ENCODE measurements around the gene ABLIM2.
A peak's percentile ranks its signal among the peaks of the same experiment; 100 is the strongest.

The ABLIM2 gene

GRCh38 chr4:8158710-8159536 lies at the start of gene ABLIM2:
TSS of gene ABLIM2 (minus strand) at chr4:8158813. CDS start at chr4:8158689, 124 bp downstream.
- H3K4me3 ChIP-seq (replicated peaks; ENCODE audit: low read depth, low read length): peak within 1 kb of the TSS; percentile 79
- H3K36me3 ChIP-seq (ENCODE audit: control insufficient read depth, insufficient read depth, low read length): no peaks in the 10 kb centered on the region
- TF ChIP-seq CTCF (IDR thresholded peaks at IDR 0.05; ENCODE audit: insufficient read depth, low read length, poor library complexity, severe bottlenecking): no peak
- DNase-seq (ENCODE audit: extremely low read depth, insufficient read length): peak; percentile 100
- no peaks in the 10 kb centered on the region for H3K27me3 ChIP-seq (replicated peaks; ENCODE audit: control insufficient read depth, insufficient read depth, low read length)

- Histone ChIP-seq H3K36me3 (ENCODE audit: control insufficient read depth, insufficient read depth, low read length) (peaks cover 10% of the 10 kb centered on the region), H3K4me3 (replicated peaks; ENCODE audit: low read depth, low read length) (no peak overlapping the region), H3K27me3 (replicated peaks; ENCODE audit: control insufficient read depth, insufficient read depth, low read length) (no peaks in the 10 kb centered on the region)
- DNase-seq (ENCODE audit: extremely low read depth, insufficient read length): no peak
- TF ChIP-seq CTCF (IDR thresholded peaks at IDR 0.05; ENCODE audit: insufficient read depth, low read length, poor library complexity, severe bottlenecking): no peak
Observed at GRCh38 chr4:8207314-8207713, 48.7 kb upstream of the ABLIM2 start.

- no peak overlapping the region for H3K4me3 ChIP-seq (replicated peaks; ENCODE audit: low read depth, low read length)
- no peaks in the 10 kb centered on the region for H3K27me3 ChIP-seq (replicated peaks; ENCODE audit: control insufficient read depth, insufficient read depth, low read length)
- no peak for TF ChIP-seq CTCF (IDR thresholded peaks at IDR 0.05; ENCODE audit: insufficient read depth, low read length, poor library complexity, severe bottlenecking)
- DNase-seq (ENCODE audit: extremely low read depth, insufficient read length): no peak
- peaks cover 10% of the 10 kb centered on the region for H3K36me3 ChIP-seq (ENCODE audit: control insufficient read depth, insufficient read depth, low read length)
Observed at GRCh38 chr4:8205749-8206611, 47.4 kb upstream of the ABLIM2 start.

- no peak for DNase-seq (ENCODE audit: extremely low read depth, insufficient read length)
- Histone ChIP-seq H3K36me3 (ENCODE audit: control insufficient read depth, insufficient read depth, low read length) (peaks cover 10% of the 10 kb centered on the region), H3K27me3 (replicated peaks; ENCODE audit: control insufficient read depth, insufficient read depth, low read length) (no peaks in the 10 kb centered on the region), H3K4me3 (replicated peaks; ENCODE audit: low read depth, low read length) (no peak overlapping the region)
- TF ChIP-seq CTCF (IDR thresholded peaks at IDR 0.05; ENCODE audit: insufficient read depth, low read length, poor library complexity, severe bottlenecking): no peak
Observed at GRCh38 chr4:8205241-8205707, 46.7 kb upstream of the ABLIM2 start.

- Histone ChIP-seq H3K4me3 (replicated peaks; ENCODE audit: low read depth, low read length) (no peak overlapping the region), H3K27me3 (replicated peaks; ENCODE audit: control insufficient read depth, insufficient read depth, low read length) (no peaks in the 10 kb centered on the region), H3K36me3 (ENCODE audit: control insufficient read depth, insufficient read depth, low read length) (peaks cover 10% of the 10 kb centered on the region)
- no peak for DNase-seq (ENCODE audit: extremely low read depth, insufficient read length)
- no peak for TF ChIP-seq CTCF (IDR thresholded peaks at IDR 0.05; ENCODE audit: insufficient read depth, low read length, poor library complexity, severe bottlenecking)
Observed at GRCh38 chr4:8204576-8205227, 46.1 kb upstream of the ABLIM2 start.

Data from GM06990 (cell line).